HG03139 (cell line): ENCODE results near the gene ZDHHC20.

ENCODE experiments used
- ATAC-seq: cut with Tn5 transposase; IDR thresholded peaks from one replicate; pipeline ENCODE4 v1.9.1; 2021; ENCODE audit not compliant: unreplicated experiment

Gene ZDHHC20

DNA sequence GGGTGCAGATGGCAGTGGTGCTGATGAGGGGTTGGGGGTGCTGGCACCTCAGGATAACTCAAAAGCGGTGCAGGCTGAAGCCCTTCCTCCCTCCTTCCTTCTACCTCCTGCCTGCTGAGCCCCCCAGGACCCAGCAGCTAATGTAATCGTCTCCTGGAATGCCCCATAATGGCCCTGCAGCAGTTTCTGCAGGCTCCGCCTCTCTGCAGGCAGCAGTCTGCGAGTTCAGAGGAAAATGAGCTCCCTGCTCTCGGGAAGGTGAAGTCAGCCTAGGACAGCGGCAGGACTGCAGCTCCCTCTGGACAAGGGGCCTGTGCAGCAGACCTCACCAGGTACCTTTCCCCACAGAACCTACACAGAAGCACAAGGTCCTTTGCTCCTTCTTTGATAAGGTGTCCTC, 130.9 kb downstream of the ZDHHC20 start:
- ATAC-seq, result no peak

DNA sequence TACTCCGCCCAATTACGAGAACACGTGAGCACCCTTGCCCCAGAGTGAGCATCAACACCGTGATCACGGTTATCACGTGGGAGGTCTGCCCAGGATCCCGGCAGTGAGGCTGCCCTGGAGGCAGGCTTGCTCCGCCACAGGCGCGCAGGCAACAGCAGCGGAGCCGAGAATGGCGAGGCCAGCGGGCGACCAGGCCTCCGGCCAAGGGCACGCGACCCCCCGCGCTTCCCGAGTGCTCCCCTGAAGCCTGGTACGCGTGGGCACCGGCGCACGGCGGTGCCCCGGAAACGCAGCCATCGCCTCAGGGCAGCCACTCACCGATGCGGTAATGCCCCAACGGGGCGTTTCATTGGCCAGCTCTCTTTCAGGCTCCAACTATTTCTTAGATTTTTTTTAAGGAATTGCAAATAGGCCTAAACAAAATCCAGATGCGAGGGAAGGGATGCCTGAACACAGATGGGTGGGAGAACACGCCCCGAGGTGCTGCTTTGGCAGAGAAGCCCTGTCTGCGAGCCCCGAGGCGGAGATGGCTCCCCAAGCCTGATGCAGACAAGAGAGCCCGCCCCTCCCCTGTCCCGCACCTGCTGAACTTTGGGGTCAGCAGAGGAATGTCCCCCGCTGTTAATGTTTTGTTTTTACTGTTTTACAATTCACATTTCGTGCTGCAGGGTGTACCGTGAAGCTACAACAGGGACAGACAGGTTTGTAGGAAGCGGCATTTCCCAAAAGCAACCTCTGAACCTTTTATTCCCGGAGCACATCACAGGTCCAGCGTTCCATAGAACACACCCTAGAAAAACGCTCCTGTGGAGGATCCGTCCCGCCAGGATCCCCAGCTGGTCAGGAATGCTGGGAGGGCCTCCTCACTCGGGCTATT, 132.7 kb downstream of the ZDHHC20 start:
- ATAC-seq, result no peak

DNA sequence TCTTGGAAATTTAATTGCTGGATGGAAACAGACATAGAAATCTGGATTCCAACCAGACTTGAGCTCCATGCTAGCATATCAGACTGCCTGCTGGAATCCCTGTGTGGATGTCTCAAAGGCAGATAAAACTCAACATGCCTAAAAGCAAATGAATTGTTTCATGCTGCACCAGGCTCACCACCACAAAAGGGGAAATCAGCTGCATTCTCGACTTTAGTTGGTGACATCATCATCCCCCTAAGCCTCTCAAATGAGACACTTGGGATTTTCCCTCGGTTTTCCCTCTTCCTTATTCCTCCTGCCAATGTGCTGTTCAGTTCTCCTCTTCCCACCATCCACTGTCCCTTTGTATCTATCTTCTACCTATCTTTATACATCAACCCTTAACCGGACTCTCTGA, 134.3 kb downstream of the ZDHHC20 start:
- no peak for ATAC-seq

DNA sequence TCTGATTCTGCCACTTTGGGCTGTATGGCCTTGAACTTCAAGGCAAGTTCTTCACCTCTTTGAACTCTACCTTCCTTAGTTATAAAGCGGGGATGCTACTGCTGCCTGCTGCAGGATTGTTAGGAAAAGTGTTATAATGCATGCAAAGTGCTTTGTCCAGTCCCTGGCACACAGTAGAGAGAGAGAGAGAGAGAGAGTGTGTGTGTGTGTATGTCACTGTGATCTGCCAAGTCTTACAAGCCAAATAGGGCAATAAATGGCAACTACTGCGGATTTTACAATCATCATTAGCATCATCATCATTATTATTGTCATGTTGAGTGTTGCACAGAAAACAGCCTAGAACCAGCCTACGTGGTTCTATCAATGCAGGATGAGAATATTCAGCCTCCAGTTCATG, 136.1 kb downstream of the ZDHHC20 start:
- no peak for ATAC-seq
